ENCODE measurements around the gene MCRIP1.

DNA sequence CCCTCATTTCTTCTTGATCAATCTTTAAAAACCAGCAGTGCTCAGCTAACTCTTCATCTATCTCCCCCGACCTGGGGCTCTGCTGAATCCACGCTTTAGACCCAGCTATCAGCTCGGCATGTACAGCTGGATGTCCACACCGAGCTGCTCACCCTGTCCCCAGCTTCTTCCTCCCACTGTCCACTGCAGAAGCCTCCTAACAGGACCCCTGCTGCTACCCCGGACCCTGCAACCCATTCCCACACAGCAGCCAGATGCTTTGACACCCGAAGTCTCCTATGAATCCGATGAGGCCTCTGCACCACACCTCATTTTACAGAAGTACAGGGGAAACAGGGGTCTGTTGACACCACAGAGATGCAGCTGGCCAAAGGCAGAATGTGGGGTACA is 15.3 kb downstream of the MCRIP1 start:
- TF ChIP-seq, protein P1, sequence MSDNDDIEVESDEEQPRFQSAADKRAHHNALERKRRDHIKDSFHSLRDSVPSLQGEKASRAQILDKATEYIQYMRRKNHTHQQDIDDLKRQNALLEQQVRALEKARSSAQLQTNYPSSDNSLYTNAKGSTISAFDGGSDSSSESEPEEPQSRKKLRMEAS (IDR thresholded peaks at IDR 0.05), result no peak
- TF ChIP-seq, protein P2, sequence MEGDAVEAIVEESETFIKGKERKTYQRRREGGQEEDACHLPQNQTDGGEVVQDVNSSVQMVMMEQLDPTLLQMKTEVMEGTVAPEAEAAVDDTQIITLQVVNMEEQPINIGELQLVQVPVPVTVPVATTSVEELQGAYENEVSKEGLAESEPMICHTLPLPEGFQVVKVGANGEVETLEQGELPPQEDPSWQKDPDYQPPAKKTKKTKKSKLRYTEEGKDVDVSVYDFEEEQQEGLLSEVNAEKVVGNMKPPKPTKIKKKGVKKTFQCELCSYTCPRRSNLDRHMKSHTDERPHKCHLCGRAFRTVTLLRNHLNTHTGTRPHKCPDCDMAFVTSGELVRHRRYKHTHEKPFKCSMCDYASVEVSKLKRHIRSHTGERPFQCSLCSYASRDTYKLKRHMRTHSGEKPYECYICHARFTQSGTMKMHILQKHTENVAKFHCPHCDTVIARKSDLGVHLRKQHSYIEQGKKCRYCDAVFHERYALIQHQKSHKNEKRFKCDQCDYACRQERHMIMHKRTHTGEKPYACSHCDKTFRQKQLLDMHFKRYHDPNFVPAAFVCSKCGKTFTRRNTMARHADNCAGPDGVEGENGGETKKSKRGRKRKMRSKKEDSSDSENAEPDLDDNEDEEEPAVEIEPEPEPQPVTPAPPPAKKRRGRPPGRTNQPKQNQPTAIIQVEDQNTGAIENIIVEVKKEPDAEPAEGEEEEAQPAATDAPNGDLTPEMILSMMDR (IDR thresholded peaks at IDR 0.05; ENCODE audit: low read depth, low read length, missing input control), result no peak
- no peak for TF ChIP-seq GABPA (IDR thresholded peaks at IDR 0.05 in 1 of 2, conservative IDR thresholded peaks at IDR 0.05 in 1 of 2)

Data from liver (tissue), 3 donors.